ENCODE results near the gene PRG2. TPM values are rescaled to one million over a fixed set of nuclear protein-coding genes. Genes with fewer than 3 reads are reported as not detected.
A peak's percentile ranks its signal among the peaks of the same experiment; 100 is the strongest.
"Not testable (repeated sequence)": the region's sequence is repeated elsewhere in the genome, so short reads cannot be mapped to it uniquely, and the experiment has no call there.

PRG2 gene
- total RNA-seq, 6 donors from 2014 or later: 0.30 to 2.6 (median 1.6) TPM; not detected in 2

GRCh38 chr11:57405271-57405860 is 14.9 kb upstream of the PRG2 start:
- 79 to 89% methylated on average over 4 of the region's 4 CpGs for WGBS, 2 donors
- peak in 1 of 2 donors; percentile 48 for ATAC-seq (ENCODE audit: low FRiP score in 2 of 2)
- TF ChIP-seq EP300 (IDR thresholded peaks at IDR 0.05) (no peak), CTCF (IDR thresholded peaks at IDR 0.05) (no peak), POLR2A (IDR thresholded peaks at IDR 0.05) (no peak), POLR2AphosphoS5 (IDR thresholded peaks at IDR 0.05) (no peak)

GRCh38 chr11:57403802-57404147 is 13.3 kb upstream of the PRG2 start:
- no peak for DNase-seq
- ATAC-seq (ENCODE audit: low FRiP score in 2 of 2): no peak
- Histone ChIP-seq H3K27me3 (no peaks in the 10 kb centered on the region), H3K4me1 (peaks cover 14 to 16% (median 15%) of the 10 kb centered on the region in 4 donors), H3K4me3 (no peak overlapping the region), H3K36me3 (peaks cover 4 to 24% (median 17%) of the 10 kb centered on the region in 4 donors), H3K9me3 (no peaks in the 10 kb centered on the region), H3K27ac (no peak overlapping the region)
- 69 to 74% methylated on average over 2 of the region's 2 CpGs for WGBS, 2 donors
- TF ChIP-seq EP300 (IDR thresholded peaks at IDR 0.05) (no peak), POLR2A (IDR thresholded peaks at IDR 0.05) (no peak), POLR2AphosphoS5 (IDR thresholded peaks at IDR 0.05) (no peak), CTCF (IDR thresholded peaks at IDR 0.05) (no peak)

More at GRCh38 chr11:57405271-57405860, 14.9 kb upstream of the PRG2 start:
- H3K4me1 ChIP-seq: peaks cover 14 to 16% (median 15%) of the 10 kb centered on the region in 4 donors
- H3K27me3 ChIP-seq: no peaks in the 10 kb centered on the region
- peaks cover 15 to 40% (median 33%) of the 10 kb centered on the region in 4 donors for H3K36me3 ChIP-seq
- peak in 1 of 2 donors; percentile 22 for DNase-seq
- H3K27ac ChIP-seq: peak overlapping the region in 1 of 4 donors; percentile 28
- H3K9me3 ChIP-seq: no peaks in the 10 kb centered on the region
- H3K4me3 ChIP-seq: no peak overlapping the region

GRCh38 chr11:57403003-57403801 is 12.8 kb upstream of the PRG2 start:
- ATAC-seq (ENCODE audit: low FRiP score in 2 of 2); H3K27ac ChIP-seq; H3K4me3 ChIP-seq; H3K9me3 ChIP-seq; H3K27me3 ChIP-seq; DNase-seq: not testable (repeated sequence)
- H3K36me3 ChIP-seq: peaks cover 3 to 19% (median 12%) of the 10 kb centered on the region in 4 donors
- WGBS, 2 donors: 78 to 90% methylated on average over 6 of the region's 6 CpGs
- H3K4me1 ChIP-seq: peaks cover 14 to 16% (median 15%) of the 10 kb centered on the region in 4 donors

GRCh38 chr11:57402188-57403002 is 11.9 kb upstream of the PRG2 start:
- Histone ChIP-seq H3K9me3 (no peaks in the 10 kb centered on the region), H3K4me3 (no peak overlapping the region), H3K27ac (no peak overlapping the region), H3K4me1 (peaks cover 14 to 16% (median 15%) of the 10 kb centered on the region in 4 donors), H3K27me3 (no peaks in the 10 kb centered on the region), H3K36me3 (peaks cover 3 to 11% (median 4%) of the 10 kb centered on the region in 4 donors)
- no peak for ATAC-seq (ENCODE audit: low FRiP score in 2 of 2)
- no peak for DNase-seq
- no peak for TF ChIP-seq POLR2AphosphoS5 (IDR thresholded peaks at IDR 0.05)
- no peak for TF ChIP-seq CTCF (IDR thresholded peaks at IDR 0.05)
- no peak for TF ChIP-seq POLR2A (IDR thresholded peaks at IDR 0.05)
- no peak for TF ChIP-seq EP300 (IDR thresholded peaks at IDR 0.05)
- 44 to 57% methylated on average over 6 of the region's 6 CpGs for WGBS, 2 donors

All from upper lobe of left lung (tissue), 6 donors.